ENCODE results near the gene PLA2G2C. TPM values are rescaled to one million over a fixed set of nuclear protein-coding genes. Genes with fewer than 3 reads are reported as not detected.

The PLA2G2C gene
- total RNA-seq, 2 donors from 2014 or later = 0.06 to 0.26 TPM

DNA sequence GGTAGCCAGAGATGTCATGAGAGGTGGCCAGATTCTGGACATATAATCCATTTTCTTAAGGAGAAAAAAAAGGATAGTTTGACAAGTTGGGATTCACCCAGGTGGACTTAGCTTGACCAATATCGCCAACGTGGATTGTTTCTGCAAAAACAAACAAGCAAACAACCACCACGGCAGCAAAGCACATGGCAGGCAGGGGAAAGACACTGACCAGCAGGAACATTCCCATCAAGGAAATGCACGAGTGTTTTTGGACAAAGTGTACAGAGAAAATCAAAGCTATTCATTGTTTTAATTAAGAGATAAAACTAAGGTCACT is 9.1 kb upstream of the PLA2G2C start:
- Mint-ChIP-seq H3K9me3 (no peaks in the 10 kb centered on the region), H3K36me3 (ENCODE audit: low read depth) (no peaks in the 10 kb centered on the region), H3K4me3 (no peak overlapping the region), H3K27me3 (peaks cover 5% of the 10 kb centered on the region), H3K4me1 (peaks cover 5% of the 10 kb centered on the region), H3K27ac (no peak overlapping the region)
- no peak for ATAC-seq (replicated peaks)

DNA sequence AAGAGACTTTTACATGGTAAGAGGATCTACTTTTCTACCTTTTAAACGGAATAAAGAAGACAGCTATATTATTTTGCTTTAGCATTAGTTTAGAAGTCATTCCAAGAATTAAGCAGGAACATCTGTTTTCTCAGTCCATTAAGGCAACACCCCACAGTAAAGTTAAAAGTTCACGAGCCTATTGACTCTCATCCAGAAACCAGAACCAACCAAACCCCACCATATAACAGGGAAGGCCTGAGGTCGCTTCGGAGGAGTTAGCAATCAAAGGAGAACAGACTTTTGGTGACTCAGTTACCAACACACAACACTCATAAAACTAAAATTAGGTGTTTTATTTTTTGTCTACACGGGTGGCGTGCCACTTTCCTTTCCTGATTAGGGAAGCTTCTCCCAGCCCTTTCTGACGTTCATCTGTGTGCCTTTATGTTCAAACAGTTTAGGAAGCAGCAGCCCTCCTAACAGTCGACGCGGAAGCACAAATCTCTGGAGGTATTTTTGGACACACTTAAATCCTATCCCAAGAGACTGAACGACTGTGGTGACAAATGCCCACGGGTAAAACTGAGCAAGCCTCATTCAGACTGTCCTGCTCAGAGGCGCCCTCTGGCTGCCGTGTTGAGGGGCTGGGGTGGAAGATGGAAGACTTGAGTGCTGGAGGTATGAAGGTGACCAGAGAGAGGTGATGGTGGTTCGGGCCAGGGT is 8.6 kb upstream of the PLA2G2C start:
- peak; percentile 86 for ATAC-seq (replicated peaks)
- no peaks in the 10 kb centered on the region for H3K9me3 Mint-ChIP-seq
- peaks cover 5% of the 10 kb centered on the region for H3K27me3 Mint-ChIP-seq
- no peak overlapping the region for H3K4me3 Mint-ChIP-seq
- no peak overlapping the region for H3K27ac Mint-ChIP-seq
- no peaks in the 10 kb centered on the region for H3K36me3 Mint-ChIP-seq (ENCODE audit: low read depth)
- peaks cover 5% of the 10 kb centered on the region for H3K4me1 Mint-ChIP-seq

DNA sequence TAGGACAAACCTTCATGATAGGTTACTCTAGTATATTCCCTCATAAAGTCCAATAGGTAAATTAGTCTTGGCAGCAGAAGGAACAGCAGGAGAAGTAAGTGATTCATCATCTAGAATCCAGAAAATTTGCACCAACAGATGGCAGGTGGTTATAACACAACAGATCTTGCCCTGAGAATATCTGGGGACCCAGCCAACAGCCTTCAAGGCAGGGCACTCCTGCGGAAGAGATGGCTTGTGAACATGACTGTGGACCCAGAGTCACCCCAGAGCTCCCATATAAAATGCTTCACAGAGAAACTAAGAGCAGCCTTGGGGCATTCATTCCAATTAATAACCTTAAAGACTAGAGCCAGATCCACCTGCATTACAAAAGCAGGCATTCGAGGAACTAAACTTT is 7.9 kb upstream of the PLA2G2C start:
- Mint-ChIP-seq H3K27ac (no peak overlapping the region), H3K4me3 (no peak overlapping the region), H3K9me3 (no peaks in the 10 kb centered on the region), H3K27me3 (peaks cover 6% of the 10 kb centered on the region), H3K36me3 (ENCODE audit: low read depth) (no peaks in the 10 kb centered on the region), H3K4me1 (peaks cover 5% of the 10 kb centered on the region)
- ATAC-seq (replicated peaks) = no peak

DNA sequence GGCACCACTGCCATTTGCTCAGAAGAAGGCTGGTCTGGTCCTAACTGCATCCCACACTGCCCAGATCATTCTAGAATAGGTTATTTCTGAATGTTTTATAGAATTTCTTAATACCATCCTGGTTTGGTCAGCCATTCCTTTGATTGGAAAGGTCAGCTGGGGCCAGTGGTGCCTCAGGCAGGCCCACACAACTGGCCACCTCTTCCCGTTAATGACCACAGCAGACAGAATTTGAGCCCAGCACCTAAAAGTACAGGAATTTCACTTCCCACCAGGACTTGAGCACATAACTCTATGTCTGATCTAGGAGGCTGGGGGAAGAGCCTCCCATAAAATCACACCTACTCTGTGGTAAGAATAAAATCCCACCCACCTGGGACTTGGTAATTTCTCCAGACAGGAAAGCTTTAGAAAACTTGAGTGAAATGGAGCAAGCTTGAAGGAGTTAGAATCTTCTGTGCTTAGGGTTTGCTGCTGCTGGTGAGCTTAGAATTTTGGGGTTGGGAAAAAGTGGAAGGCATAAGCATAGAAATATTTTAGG is 6.6 kb upstream of the PLA2G2C start:
- no peak for ATAC-seq (replicated peaks)
- Mint-ChIP-seq H3K4me3 (no peak overlapping the region), H3K36me3 (ENCODE audit: low read depth) (no peaks in the 10 kb centered on the region), H3K27me3 (peaks cover 9% of the 10 kb centered on the region), H3K9me3 (no peaks in the 10 kb centered on the region), H3K27ac (no peak overlapping the region), H3K4me1 (peaks cover 17% of the 10 kb centered on the region)

DNA sequence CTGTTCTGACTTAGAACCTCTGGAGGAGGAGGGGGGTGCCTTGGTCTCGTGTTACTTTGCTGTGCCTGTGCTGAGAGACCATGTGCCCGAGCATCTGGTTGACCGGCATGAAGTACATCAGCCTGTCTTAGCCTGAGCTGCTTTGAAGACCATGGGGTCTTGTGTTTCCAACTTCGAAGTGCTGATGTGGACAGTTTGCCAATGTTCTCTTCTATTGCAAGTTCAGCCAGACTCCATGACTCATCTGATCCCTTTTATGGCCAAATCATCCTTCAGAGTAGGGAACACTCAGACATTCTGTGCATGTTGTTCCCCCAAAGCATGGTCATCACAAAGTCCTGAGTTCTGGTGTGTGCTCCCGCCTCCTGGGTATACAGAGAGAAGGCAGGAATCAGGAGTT is 6.0 kb upstream of the PLA2G2C start:
- Mint-ChIP-seq H3K4me3 (no peak overlapping the region), H3K27me3 (peaks cover 9% of the 10 kb centered on the region), H3K27ac (no peak overlapping the region), H3K36me3 (ENCODE audit: low read depth) (no peaks in the 10 kb centered on the region), H3K9me3 (no peaks in the 10 kb centered on the region), H3K4me1 (peaks cover 23% of the 10 kb centered on the region)
- ATAC-seq (replicated peaks) = no peak

DNA sequence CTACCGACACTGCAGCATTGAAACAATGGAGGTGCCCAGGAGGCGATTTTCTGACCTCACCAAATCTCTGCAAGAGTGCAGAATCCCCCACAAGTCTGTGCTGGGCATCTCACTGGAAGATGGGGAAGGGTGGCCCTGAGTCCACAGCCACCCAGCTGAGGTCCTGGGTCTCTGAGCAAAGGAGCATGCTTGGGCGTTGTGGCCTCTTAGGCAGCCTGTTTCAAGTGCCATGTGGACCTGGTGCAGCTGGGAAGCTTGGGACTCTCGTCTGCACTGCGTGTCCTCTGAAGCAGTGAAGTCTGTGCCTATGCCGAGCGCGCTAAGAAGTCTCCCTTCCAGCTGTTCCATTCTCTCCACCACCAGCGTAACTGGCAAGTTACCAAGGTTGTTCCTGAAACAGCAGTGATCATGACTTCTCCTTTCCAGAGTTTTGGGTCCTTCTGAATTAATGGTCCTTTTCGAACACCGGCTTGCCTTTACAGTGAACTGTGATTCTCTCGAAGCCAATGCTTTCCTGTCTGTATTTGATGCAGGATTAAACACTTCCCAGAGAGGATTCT is 5.0 kb upstream of the PLA2G2C start:
- Mint-ChIP-seq H3K27ac (no peak overlapping the region), H3K4me1 (peaks cover 31% of the 10 kb centered on the region), H3K4me3 (no peak overlapping the region), H3K36me3 (ENCODE audit: low read depth) (no peaks in the 10 kb centered on the region), H3K9me3 (no peaks in the 10 kb centered on the region), H3K27me3 (peaks cover 9% of the 10 kb centered on the region)
- ATAC-seq (replicated peaks) = no peak

DNA sequence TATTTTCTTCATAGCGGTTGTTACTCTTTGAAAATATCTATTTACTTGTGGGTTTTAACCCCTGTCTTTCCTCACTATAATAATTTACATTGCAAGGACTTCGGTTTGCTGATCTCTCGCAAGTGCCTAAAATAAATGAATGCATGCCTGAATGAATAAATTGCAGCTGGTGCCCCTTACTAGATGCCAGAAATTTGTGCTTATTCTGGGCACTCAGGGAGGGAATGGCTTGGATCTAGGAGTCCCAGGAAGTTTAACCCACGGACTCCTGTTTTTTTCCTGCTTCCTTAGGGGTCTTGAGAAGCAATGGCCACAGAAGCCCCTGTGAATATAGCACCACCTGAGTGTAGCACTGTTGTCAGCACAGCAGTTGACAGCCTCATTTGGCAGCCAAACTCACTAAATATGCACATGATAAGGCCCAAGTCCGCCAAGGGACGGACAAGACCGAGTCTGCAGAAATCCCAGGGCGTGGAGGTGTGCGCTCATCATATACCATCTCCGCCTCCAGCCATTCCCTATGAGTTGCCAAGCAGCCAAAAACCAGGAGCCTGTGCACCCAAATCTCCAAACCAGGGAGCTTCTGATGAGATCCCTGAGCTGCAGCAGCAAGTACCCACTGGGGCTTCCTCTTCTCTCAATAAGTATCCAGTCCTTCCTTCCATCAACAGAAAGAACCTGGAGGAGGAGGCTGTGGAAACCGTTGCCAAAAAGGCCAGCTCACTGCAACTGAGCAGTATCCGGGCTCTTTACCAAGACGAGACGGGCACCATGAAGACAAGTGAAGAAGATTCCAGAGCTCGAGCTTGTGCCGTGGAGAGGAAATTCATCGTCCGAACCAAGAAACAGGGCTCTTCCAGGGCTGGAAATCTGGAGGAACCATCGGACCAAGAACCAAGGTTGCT is 4.2 kb upstream of the PLA2G2C start:
- ATAC-seq (replicated peaks) = no peak
- Mint-ChIP-seq H3K27me3 (peaks cover 9% of the 10 kb centered on the region), H3K27ac (no peak overlapping the region), H3K9me3 (no peaks in the 10 kb centered on the region), H3K4me3 (no peak overlapping the region), H3K36me3 (ENCODE audit: low read depth) (no peaks in the 10 kb centered on the region), H3K4me1 (peaks cover 33% of the 10 kb centered on the region)

DNA sequence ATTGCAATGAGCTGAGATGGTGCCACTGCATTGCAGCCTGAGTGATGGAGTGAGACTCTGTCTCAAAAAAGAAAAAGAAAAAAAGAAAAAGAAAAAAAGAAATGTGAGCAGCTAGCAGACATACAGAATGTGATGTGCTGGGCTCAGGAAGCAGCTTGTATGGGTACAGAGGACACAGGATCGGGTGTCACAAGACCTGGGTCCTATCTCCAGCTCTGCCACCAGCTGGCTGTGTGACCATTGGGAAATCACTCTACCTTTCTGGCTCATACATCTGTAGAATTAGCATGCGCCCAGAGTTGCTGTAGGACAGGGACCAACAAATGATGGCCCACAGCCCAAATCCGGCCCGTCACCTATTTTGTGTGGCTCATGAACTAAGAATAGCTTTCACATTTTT is 3.3 kb upstream of the PLA2G2C start:
- Mint-ChIP-seq H3K27me3 (peaks cover 5% of the 10 kb centered on the region), H3K9me3 (no peaks in the 10 kb centered on the region), H3K4me3 (no peak overlapping the region), H3K36me3 (ENCODE audit: low read depth) (no peaks in the 10 kb centered on the region), H3K4me1 (peaks cover 35% of the 10 kb centered on the region), H3K27ac (no peak overlapping the region)
- no peak for ATAC-seq (replicated peaks)

DNA sequence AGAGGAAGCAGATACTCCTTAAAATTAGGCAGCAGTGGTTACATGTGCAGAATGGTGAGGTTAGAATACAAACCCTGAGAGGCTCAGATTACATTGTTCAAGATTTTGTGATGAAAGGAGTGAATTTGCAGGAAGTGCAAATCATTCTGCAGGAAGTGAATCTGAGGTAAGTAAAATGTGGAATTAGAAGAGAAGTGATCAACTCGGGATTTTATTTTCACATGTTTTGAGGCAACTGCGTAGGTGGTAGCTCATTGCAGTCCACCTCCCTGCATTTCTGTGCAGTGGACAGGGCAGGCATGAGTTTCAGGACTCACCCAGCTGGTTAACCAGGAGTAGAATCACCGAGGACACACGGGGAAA is 2.1 kb upstream of the PLA2G2C start:
- Mint-ChIP-seq H3K4me1 (peaks cover 43% of the 10 kb centered on the region), H3K27ac (peak overlapping the region; percentile 65), H3K27me3 (peaks cover 5% of the 10 kb centered on the region), H3K4me3 (peak overlapping the region; percentile 80), H3K36me3 (ENCODE audit: low read depth) (no peaks in the 10 kb centered on the region), H3K9me3 (no peaks in the 10 kb centered on the region)
- ATAC-seq (replicated peaks) = no peak

DNA sequence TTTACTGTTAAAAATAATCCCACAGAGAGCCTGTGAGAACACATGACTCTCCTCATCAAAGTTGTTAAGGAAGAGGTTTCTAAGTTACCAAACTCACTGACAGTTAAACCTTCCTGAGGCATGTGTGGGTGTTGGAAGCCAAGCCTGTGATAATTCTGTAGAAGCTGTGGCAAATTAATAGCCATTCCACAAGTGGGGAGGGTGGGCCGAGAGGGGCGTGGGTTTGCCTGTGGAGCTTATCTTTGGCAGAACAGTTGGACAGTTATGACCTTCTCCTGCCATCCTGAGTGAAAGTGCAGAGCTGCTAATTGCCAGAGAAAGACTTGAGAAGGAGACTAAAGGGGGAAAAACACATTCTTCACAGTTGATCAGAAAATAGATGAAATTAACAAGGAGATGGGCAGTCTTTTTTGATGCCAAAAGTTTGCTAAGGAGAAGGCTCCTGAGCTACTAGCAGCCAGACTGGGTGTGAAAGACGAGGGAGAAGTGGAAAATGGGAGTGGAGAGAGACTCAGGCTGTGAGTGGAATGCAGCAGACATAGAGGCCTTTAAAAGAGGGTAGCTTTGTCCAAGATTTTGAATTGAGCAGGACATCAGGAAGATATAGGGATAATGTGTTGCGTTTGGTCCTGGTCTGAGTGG is 1.6 kb upstream of the PLA2G2C start:
- peak overlapping the region; percentile 65 for H3K27ac Mint-ChIP-seq
- no peak for ATAC-seq (replicated peaks)
- peaks cover 5% of the 10 kb centered on the region for H3K27me3 Mint-ChIP-seq
- H3K9me3 Mint-ChIP-seq = no peaks in the 10 kb centered on the region
- H3K36me3 Mint-ChIP-seq (ENCODE audit: low read depth) = no peaks in the 10 kb centered on the region
- peaks cover 44% of the 10 kb centered on the region for H3K4me1 Mint-ChIP-seq
- H3K4me3 Mint-ChIP-seq = peak overlapping the region; percentile 80

DNA sequence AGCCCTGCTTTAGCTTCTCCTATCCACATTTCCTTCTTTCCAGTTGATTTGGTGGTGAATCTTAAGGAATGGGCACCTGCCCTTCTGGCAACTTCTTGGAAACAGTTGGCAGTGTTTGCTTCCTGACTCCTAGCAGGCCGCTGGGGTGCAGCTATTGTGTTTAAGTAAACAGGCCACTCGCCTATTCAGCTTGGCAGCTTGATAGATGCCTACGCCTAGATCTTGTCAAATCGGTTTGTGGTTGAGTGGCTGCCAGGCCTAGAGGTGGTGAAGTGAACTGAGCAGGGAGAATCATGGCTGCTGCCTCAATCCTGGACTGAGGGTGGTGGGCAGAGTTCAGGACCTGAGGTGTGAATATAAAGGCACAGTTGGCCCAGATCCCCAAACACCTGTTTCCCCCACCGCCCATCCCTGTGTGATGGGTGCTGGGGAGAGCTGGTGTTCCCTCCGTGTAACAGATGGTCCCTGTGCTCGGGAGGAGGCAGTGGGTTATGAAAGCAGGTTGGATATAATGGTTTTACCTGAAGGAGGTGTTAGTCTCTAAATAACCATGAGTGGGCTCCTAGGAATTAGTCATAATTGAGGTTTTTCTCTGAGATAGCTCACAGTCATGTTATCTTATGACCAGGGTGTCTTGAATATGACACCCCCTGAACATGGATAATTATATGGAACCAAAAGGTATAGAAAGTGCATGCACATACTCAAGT is 940 bp upstream of the PLA2G2C start:
- ATAC-seq (replicated peaks) = peak; percentile 53
- H3K4me1 Mint-ChIP-seq = peaks cover 44% of the 10 kb centered on the region
- peak overlapping the region; percentile 92 for H3K27ac Mint-ChIP-seq
- H3K36me3 Mint-ChIP-seq (ENCODE audit: low read depth) = no peaks in the 10 kb centered on the region
- peaks cover 5% of the 10 kb centered on the region for H3K27me3 Mint-ChIP-seq
- no peaks in the 10 kb centered on the region for H3K9me3 Mint-ChIP-seq
- peak overlapping the region; percentile 80 for H3K4me3 Mint-ChIP-seq

DNA sequence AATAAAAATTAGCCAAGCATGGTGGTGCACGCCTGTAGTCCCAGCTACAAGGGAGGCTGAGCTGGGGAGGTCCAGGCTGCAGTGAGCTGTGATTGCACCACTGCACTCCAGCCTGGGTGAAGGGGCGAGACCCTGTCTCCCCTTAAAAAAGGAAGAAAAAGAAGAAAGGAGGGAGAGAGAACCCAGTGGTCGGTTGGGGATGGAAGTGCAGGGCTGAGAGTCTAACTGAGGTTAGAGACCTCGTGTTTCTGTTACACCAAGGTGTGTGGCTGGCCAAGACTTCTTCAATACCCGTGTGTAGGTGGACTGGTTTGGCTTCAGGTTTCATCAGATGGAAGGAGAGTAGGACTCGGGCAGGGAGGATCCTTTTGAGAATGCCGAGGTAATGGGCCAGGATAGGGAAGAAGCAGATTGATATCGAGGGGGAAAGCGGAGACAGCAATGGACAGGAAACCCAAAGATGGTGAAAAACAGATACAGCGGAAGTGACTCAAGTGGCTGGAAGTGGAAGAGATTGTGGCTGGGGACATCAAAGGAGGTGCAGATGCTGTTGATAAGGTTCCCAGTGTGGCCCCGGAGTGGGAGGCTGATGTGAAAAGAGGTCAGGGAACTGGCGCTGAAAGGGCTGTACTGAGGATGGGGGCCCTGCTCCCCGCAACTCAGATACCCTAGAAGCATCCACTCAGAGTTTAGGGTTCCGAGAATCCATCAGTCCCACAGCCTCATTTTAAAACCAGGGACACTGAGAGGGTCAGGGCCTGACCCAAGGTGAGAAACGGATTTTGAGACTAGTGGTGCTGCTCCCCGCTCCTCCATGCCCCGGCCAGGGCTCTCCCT is 1.1 kb downstream of the PLA2G2C start:
- peaks cover under 1% of the 10 kb centered on the region for H3K9me3 Mint-ChIP-seq
- H3K4me1 Mint-ChIP-seq = peaks cover 44% of the 10 kb centered on the region
- peak; percentile 77 for ATAC-seq (replicated peaks)
- H3K4me3 Mint-ChIP-seq = peak overlapping the region; percentile 80
- H3K27ac Mint-ChIP-seq = peak overlapping the region; percentile 92
- peaks cover 5% of the 10 kb centered on the region for H3K27me3 Mint-ChIP-seq
- no peaks in the 10 kb centered on the region for H3K36me3 Mint-ChIP-seq (ENCODE audit: low read depth)

DNA sequence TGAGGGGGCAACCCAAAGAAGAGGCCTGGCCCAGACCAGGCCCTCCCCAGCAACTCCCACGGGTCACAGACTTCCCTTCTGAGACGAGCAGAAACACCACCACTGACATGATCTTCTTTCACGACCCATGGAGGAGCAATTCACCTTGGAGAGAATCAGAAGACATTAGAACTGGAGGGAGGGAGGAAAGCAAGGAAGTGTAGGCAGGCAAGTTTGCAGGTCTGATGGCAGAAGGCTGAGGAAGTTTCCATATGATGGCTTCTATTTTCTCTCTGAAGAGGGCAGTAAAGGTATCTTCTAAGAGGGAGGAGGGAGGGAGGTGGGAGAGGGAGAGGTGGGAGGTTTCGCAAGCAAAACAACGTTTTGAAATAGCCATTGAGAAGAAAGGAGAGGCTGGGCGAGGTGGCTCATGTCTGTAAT is 1.8 kb downstream of the PLA2G2C start:
- Mint-ChIP-seq H3K4me3 (peak overlapping the region; percentile 80), H3K27me3 (peaks cover 5% of the 10 kb centered on the region), H3K36me3 (ENCODE audit: low read depth) (no peaks in the 10 kb centered on the region), H3K4me1 (peaks cover 44% of the 10 kb centered on the region), H3K9me3 (peaks cover 7% of the 10 kb centered on the region), H3K27ac (peak overlapping the region; percentile 92)
- no peak for ATAC-seq (replicated peaks)

Measured in activated T-helper 17 cell treated with anti-CD3 and anti-CD28 coated beads, Interleukin-2, amount 50 U/mL, for 72 hours (primary cell).